Natural killer cell (primary cell): ENCODE results near the gene ZNF497. TPM values are rescaled to one million over a fixed set of nuclear protein-coding genes. Genes with fewer than 3 reads are reported as not detected.

Experiments
- ATAC-seq, 3 donors: fragments of 150-1000 bp in 2 of 3; fragments of 200-7000 bp in 1 of 3; cut with Tn5 transposase; 1 replicate in 1 of 3; 2 replicates in 2 of 3; pipeline ENCODE4 v1.10.0; 2021; ENCODE audit warnings: mild to moderate bottlenecking in 2 of 3, moderate library complexity in 2 of 3
- DNase-seq, 2 donors: peaks; one replicate each; pipeline versions ENCODE4 v3.0.0 to v3.0.0-alpha.2; 2013 to 2021; ENCODE audit warnings: mixed read lengths in 1 of 2
- H3K27ac ChIP-seq: one replicate; pipeline ENCODE4 v1.5.1; 2013; ENCODE audit warnings: mild to moderate bottlenecking, low read length
- H3K27me3 ChIP-seq: one replicate; pipeline ENCODE4 v1.6.1; 2013; ENCODE audit warnings: low read length; ENCODE audit not compliant: control insufficient read depth, insufficient read depth
- H3K36me3 ChIP-seq: one replicate; pipeline ENCODE4 v1.6.1; 2013; ENCODE audit warnings: low read length; ENCODE audit not compliant: control insufficient read depth, insufficient read depth
- H3K4me1 ChIP-seq: one replicate; pipeline ENCODE4 v1.6.1; 2013; ENCODE audit warnings: low read length; ENCODE audit not compliant: control insufficient read depth, insufficient read depth
- H3K4me3 ChIP-seq: one replicate; pipeline ENCODE4 v1.5.1; 2013; ENCODE audit warnings: low read length
- H3K9me3 ChIP-seq: one replicate; pipeline ENCODE4 v1.6.1; 2013; ENCODE audit warnings: low read length; ENCODE audit not compliant: control insufficient read depth, insufficient read depth
- H3K27ac Mint-ChIP-seq, 2 donors: one replicate each; pipeline ENCODE4 v1.8.0; 2022; ENCODE audit warnings: mild to moderate bottlenecking in 2 of 2, mixed read lengths in 2 of 2, moderate library complexity in 1 of 2
- H3K27me3 Mint-ChIP-seq, 2 donors: one replicate each; pipeline ENCODE4 v1.8.0; 2022; ENCODE audit warnings: low read depth in 2 of 2, mixed read lengths in 2 of 2
- H3K36me3 Mint-ChIP-seq: one replicate; pipeline ENCODE4 v1.8.0; 2022; ENCODE audit warnings: mixed read lengths
- H3K4me1 Mint-ChIP-seq, 2 donors: one replicate each; pipeline ENCODE4 v1.8.0; 2022; ENCODE audit warnings: mixed read lengths in 2 of 2
- H3K4me3 Mint-ChIP-seq: one replicate; pipeline ENCODE4 v1.8.0; 2022; ENCODE audit warnings: mild to moderate bottlenecking, moderate library complexity, mixed read lengths
- H3K9me3 Mint-ChIP-seq, 2 donors: one replicate each; pipeline ENCODE4 v1.8.0; 2022; ENCODE audit warnings: mixed read lengths in 2 of 2
- CTCF ChIP-seq: fragments of 200-600 bp; IDR thresholded peaks from one replicate; pipeline ENCODE4 v1.8.0; 2022; ENCODE audit warnings: antibody characterized with exemption
- WGBS: methylation state at CpG from one replicate; pipeline ENCODE4 v1.1.7; 2013; ENCODE audit warnings: missing lambda C conversion rate; ENCODE audit not compliant: insufficient coverage; 5-methylcytosine and 5-hydroxymethylcytosine counted together
- intact Hi-C: fragments of 100-400 bp; cut with micrococcal nuclease; formaldehyde crosslinking; loops from one replicate; pipeline ENCODE4 v1.14.2; 2022
- total RNA-seq, 4 donors: library from RNA; stranded (reverse); fragments of 120-200 nt in 1 of 4; gene quantifications; one replicate each; pipeline versions ENCODE4 v1.2.3 to v1.2.4, GENCODE V29; 2013 to 2022

The ZNF497 gene
- total RNA-seq, 3 donors from 2014 or later (not counting 1 experiment from before 2014, with no cell fraction given): 0.40 to 0.61 (median 0.60) TPM

- Mint-ChIP-seq H3K9me3 (no peaks in the 10 kb centered on the region), H3K27ac (no peak overlapping the region), H3K4me1 (no peaks in the 10 kb centered on the region), H3K4me3 (no peak overlapping the region), H3K36me3 (no peaks in the 10 kb centered on the region), H3K27me3 (no peaks in the 10 kb centered on the region)
- H3K36me3 ChIP-seq: no peaks in the 10 kb centered on the region
- peaks cover 2% of the 10 kb centered on the region for H3K4me1 ChIP-seq
- TF ChIP-seq CTCF: no peak
- no peaks in the 10 kb centered on the region for H3K9me3 ChIP-seq
- 92% methylated on average over 4 of the region's 4 CpGs for WGBS
- intact Hi-C loops: no loop called here
- H3K4me3 ChIP-seq: no peak overlapping the region
- no peak overlapping the region for H3K27ac ChIP-seq
- no peak for ATAC-seq
- H3K27me3 ChIP-seq: no peaks in the 10 kb centered on the region
- no peak for DNase-seq
These were observed 11.6 kb upstream of the ZNF497 start for GRCh38 chr19:58374200-58374599.

- WGBS: 88% methylated on average over 15 of the region's 15 CpGs
- H3K4me1 ChIP-seq: no peaks in the 10 kb centered on the region
These were observed 10.0 kb upstream of the ZNF497 start for GRCh38 chr19:58372311-58373133.

GRCh38 chr19:58368561-58369360, 6.2 kb upstream of the ZNF497 start:
- Histone ChIP-seq H3K4me1 (no peaks in the 10 kb centered on the region), H3K4me3 (no peak overlapping the region), H3K27me3 (no peaks in the 10 kb centered on the region), H3K36me3 (no peaks in the 10 kb centered on the region), H3K27ac (no peak overlapping the region), H3K9me3 (no peaks in the 10 kb centered on the region)
- Mint-ChIP-seq H3K27ac (no peak overlapping the region), H3K4me3 (no peak overlapping the region), H3K4me1 (no peaks in the 10 kb centered on the region), H3K27me3 (no peaks in the 10 kb centered on the region), H3K9me3 (no peaks in the 10 kb centered on the region), H3K36me3 (no peaks in the 10 kb centered on the region)
- TF ChIP-seq CTCF: no peak
- ATAC-seq: no peak
- intact Hi-C loops: no loop called here
- 97% methylated on average over 68 of the region's 68 CpGs for WGBS
- no peak for DNase-seq

More at GRCh38 chr19:58372311-58373133, 10.0 kb upstream of the ZNF497 start:
- no peaks in the 10 kb centered on the region for H3K36me3 ChIP-seq
- intact Hi-C loops: no loop called here
- H3K27ac ChIP-seq: no peak overlapping the region
- Mint-ChIP-seq H3K4me1 (no peaks in the 10 kb centered on the region), H3K27me3 (no peaks in the 10 kb centered on the region), H3K4me3 (no peak overlapping the region), H3K27ac (no peak overlapping the region), H3K9me3 (no peaks in the 10 kb centered on the region), H3K36me3 (no peaks in the 10 kb centered on the region)
- ATAC-seq: no peak
- no peaks in the 10 kb centered on the region for H3K9me3 ChIP-seq
- H3K4me3 ChIP-seq: no peak overlapping the region
- no peak for DNase-seq
- H3K27me3 ChIP-seq: no peaks in the 10 kb centered on the region
- TF ChIP-seq CTCF: no peak
